GM12878 (cell line): ENCODE results near the gene MYPN.

Experiments used
- EZH2 ChIP-seq: IDR thresholded peaks from 2 replicates; pipeline ENCODE4 v1.6.1; 2012; ENCODE audit warnings: low read depth, mild to moderate bottlenecking, control low read depth, inconsistent platforms, low read length, borderline replicate concordance; ENCODE audit not compliant: control insufficient read depth
- USF2 ChIP-seq: IDR thresholded peaks from 2 replicates; pipeline ENCODE4 v1.6.1; 2011; ENCODE audit warnings: low read depth, low read length, improper control_type of control experiment, borderline replicate concordance

- no peak for TF ChIP-seq EZH2
- no peak for TF ChIP-seq USF2
Observed at GRCh38 chr10:68175949-68176348, 66.7 kb downstream of the MYPN start.
